Measurements from ENCODE around the gene NKX2-4.
"Not testable (repeated sequence)": the region's sequence is repeated elsewhere in the genome, so short reads cannot be mapped to it uniquely, and the experiment has no call there.

NKX2-4 gene

GRCh38 chr20:21397341-21398108 lies at the start of gene NKX2-4:
Gene NKX2-4 (minus strand): TSS chr20:21397526. CDS start chr20:21397399, 127 bp downstream.
- in situ Hi-C loops (cut with HindIII; ENCODE audit: low sequenced_read_pairs) = no loop called here

- in situ Hi-C loops (cut with HindIII; ENCODE audit: low sequenced_read_pairs) = no loop called here
Observed at GRCh38 chr20:21437816-21438215, 40.5 kb upstream of the NKX2-4 start.

DNA sequence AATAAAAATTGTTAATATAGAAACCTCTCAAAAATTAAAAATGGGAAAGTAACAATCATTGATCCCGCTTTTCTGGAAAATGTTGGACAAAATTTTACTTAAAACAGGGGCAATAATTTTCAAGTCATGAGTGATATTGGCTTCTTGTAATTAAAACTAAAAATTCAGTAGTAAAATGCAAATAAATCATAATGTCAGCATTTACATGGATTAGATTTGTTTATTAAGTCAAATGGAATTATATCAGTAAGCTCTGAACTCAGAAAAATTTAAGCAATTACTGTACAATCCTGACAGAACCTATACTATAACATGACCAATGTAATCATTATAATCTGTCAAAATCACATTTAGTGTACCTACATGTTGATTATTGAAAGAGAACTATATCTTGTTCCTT lies 39.9 kb upstream of the NKX2-4 start:
- in situ Hi-C loops (cut with HindIII; ENCODE audit: low sequenced_read_pairs) = no loop called here

DNA sequence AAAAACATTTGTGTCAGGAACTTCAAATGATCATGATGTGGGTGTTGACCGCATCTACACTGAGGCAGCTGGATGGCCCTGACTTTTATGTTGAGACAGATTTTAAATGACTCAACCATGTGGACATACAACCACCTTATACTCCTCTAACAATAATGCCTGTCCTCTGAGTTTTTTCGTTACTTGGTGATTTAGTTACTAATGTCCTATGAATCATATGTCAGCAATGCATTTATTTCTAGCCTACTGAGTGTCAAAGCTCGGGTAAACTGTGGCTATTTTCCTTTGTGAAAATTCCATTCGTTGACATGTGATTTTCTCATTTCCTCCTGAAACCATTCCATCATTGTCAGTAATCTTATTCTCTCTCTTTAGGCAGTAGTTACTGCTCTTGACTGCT lies 38.9 kb upstream of the NKX2-4 start:
- in situ Hi-C loops (cut with HindIII; ENCODE audit: low sequenced_read_pairs) = no loop called here

- in situ Hi-C loops (cut with HindIII; ENCODE audit: low sequenced_read_pairs) = no loop called here
Observed at GRCh38 chr20:21435576-21435975, 38.2 kb upstream of the NKX2-4 start.

DNA sequence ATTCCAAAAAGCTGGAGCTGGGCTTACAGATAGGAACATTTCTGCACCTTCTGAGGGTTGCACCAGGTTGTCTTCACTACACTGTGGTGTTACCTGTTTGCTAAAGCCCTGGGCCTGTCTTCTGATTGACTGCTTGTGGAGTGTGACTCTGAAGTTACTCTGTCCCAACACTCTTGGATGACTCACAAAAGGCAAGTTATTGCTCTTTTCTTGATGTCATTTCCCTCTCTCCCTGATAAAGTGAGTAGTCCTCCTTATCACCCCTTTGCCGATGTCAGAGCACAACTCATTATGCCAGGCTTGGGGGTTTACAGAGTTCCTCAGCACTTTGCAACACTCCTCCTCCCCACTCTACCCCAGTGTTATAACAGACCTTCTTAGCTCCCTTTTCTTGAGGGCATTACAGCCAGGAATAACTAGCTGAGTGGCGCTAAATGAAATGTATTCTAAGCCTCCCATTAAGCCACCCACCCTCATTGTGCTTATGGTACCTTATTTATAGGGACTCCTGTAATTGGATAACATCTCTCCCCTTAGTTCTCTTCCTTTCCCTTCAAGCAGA lies 36.1 kb upstream of the NKX2-4 start:
- in situ Hi-C loops (cut with HindIII; ENCODE audit: low sequenced_read_pairs) = no loop called here

GRCh38 chr20:21432911-21433310 lies 35.6 kb upstream of the NKX2-4 start:
- in situ Hi-C loops (cut with HindIII; ENCODE audit: low sequenced_read_pairs) = no loop called here

DNA sequence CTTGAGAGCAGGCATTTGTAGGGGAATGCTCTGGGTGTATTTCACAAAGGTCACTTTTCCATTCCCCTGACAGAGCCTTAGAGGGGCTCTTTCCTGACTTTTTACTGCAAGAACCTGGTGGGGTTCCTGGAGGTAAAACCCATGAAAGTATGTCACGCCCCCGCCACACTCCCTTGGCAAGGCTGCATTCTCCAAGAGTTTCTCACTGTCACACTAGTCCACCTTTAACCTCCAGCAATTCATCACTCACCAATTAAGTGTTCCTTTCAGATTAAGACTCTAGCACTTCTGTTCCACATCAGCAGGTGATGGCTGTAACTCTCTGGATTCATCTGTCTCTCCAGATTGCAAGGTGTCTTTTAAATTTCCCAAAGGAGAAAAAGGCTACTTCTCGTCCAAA lies 32.7 kb upstream of the NKX2-4 start:
- in situ Hi-C loops (cut with HindIII; ENCODE audit: low sequenced_read_pairs) = no loop called here

- in situ Hi-C loops (cut with HindIII; ENCODE audit: low sequenced_read_pairs) = no loop called here
Observed at GRCh38 chr20:21424846-21425245, 27.5 kb upstream of the NKX2-4 start.

GRCh38 chr20:21423712-21424111 lies 26.4 kb upstream of the NKX2-4 start:
- in situ Hi-C loops (cut with HindIII; ENCODE audit: low sequenced_read_pairs) = not testable (repeated sequence)

DNA sequence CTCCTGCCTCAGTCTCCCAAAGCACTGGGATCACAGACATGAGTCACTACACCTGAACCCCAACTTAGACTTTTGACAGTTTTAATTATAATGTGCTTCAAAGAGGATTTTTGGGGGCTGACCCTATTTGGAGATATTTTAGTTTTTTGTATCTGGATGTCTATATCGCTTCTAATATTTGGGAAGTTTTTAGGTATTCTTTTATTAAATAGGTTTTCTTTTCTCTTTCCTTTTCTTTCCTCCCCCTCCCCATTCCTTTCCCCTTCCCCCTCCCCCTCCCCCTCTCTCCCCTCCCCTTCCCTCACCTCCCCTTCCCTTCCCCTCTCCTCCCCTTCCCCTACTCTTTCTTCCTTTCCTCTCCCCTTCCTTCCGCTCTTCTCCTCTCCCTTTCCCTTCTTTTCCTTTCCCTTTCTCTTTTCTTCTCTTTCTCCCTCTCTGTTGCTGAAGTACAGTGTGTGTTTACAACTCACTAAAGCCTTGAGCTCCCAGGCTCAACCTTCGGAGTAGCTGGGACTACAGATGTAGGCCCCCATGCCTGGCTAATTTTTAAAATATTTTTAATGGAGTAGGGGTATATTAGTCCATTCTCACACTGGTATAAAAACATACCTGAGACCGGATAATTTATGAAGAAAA lies 24.4 kb upstream of the NKX2-4 start:
- in situ Hi-C loops (cut with HindIII; ENCODE audit: low sequenced_read_pairs) = no loop called here

GRCh38 chr20:21419147-21419546 lies 21.8 kb upstream of the NKX2-4 start:
- in situ Hi-C loops (cut with HindIII; ENCODE audit: low sequenced_read_pairs) = not testable (repeated sequence)

DNA sequence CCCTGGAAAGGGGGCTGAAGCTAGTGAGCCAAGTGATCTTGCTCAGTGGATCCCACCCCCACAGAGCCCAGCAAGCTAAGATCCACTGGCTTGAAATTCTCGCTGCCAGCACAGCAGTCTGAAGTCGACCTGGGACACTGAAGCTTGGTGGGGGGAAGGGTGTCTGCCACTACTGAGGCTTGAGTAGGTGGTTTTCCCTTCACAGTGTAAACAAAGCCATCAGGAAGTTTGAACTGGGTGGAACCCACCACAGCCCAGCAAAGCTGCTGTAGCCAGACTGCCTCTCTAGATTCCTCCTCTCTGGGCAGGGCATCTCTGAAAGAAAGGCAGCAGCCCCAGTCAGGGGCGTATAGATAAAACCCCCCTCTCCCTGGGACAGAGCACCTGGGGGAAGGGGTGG lies 16.7 kb upstream of the NKX2-4 start:
- in situ Hi-C loops (cut with HindIII; ENCODE audit: low sequenced_read_pairs) = not testable (repeated sequence)

GRCh38 chr20:21411725-21412124 lies 14.4 kb upstream of the NKX2-4 start:
- in situ Hi-C loops (cut with HindIII; ENCODE audit: low sequenced_read_pairs) = no loop called here

GRCh38 chr20:21399005-21399475 lies 1.7 kb upstream of the NKX2-4 start:
- in situ Hi-C loops (cut with HindIII; ENCODE audit: low sequenced_read_pairs) = no loop called here

DNA sequence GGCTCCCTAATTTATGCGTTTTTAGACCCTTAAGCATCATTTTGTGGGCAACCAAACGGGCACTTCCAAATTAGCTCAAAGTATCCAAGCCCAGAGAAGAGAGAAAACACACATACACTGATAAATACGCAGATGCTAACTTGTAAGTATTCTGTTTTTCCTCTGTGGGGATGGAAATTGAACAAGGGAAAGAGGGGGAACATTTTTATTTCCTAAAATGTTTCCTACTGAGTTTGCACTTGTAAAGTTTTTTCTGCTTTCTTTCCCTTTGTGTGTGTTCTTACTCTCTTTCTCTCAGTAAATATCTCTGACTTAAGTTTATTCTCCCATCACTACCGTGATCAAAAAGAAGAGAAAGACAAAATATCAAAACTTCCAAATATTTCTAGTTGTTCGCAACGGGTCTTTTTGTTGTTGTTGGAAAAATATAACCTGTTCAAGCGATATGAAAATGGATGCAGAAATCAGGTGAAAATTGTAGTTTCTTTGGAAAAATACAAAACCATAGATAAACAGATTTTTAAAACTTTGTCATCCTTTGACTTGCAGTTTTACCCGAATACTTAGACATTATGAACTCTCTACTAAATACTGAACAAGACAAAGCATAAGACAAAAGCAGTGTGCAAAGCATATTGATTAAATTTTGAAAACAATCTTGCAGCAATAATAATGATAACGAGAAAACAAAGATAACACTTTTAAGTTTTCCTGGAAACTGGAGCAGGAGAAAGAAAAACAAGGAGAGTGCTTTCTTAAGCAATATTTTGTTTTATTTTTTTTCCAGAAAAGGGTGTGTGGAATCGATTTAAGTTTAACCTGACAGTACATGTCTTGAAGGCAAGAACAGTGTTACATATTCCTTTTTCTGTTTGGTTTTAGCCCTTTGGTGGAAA lies 1.0 kb upstream of the NKX2-4 start:
- in situ Hi-C loops (cut with HindIII; ENCODE audit: low sequenced_read_pairs) = no loop called here

GRCh38 chr20:21396599-21397340 lies 556 bp downstream of the NKX2-4 start:
- in situ Hi-C loops (cut with HindIII; ENCODE audit: low sequenced_read_pairs) = no loop called here

GRCh38 chr20:21395666-21396598 lies 1.4 kb downstream of the NKX2-4 start:
- in situ Hi-C loops (cut with HindIII; ENCODE audit: low sequenced_read_pairs) = no loop called here

GRCh38 chr20:21395051-21395665 lies 2.2 kb downstream of the NKX2-4 start:
- in situ Hi-C loops (cut with HindIII; ENCODE audit: low sequenced_read_pairs) = no loop called here
